Pancreas (tissue), 10 donors: ENCODE data around the gene HOXB1. TPM values are rescaled to one million over a fixed set of nuclear protein-coding genes. Genes with fewer than 3 reads are reported as not detected.

ENCODE experiments used
- ATAC-seq, 4 donors: fragments of 200-7000 bp; cut with Tn5 transposase; one replicate each; pipeline versions ENCODE4 v1.8.0 to v1.9.1; 2020; ENCODE audit warnings: mild to moderate bottlenecking in 4 of 4, moderate library complexity in 4 of 4
- DNase-seq, 6 donors: peaks; one replicate each; pipeline ENCODE4 v3.0.0-alpha.2; 2020
- FAIRE-seq: peaks from 2 replicates; lab custom pipeline; 2012; peaks lifted over from hg19 to GRCh38; lab: Jason Lieb, UNC
- H3K27ac ChIP-seq, 4 donors: fragments of 200-600 bp; sonication (generic); 1 replicate in 3 of 4; 2 replicates in 1 of 4; pipeline versions ENCODE4 v1.5.0 to v1.8.0; 2020
- H3K27me3 ChIP-seq, 4 donors: fragments of 200-600 bp; one replicate each; pipeline ENCODE4 v1.8.0; 2021
- H3K36me3 ChIP-seq, 3 donors: fragments of 200-600 bp; sonication (generic) in 1 of 3; one replicate each; pipeline versions ENCODE4 v1.5.0 to v1.8.0; 2020 to 2021
- H3K4me1 ChIP-seq, 3 donors: fragments of 200-600 bp; one replicate each; pipeline ENCODE4 v1.8.0; 2021
- H3K4me3 ChIP-seq, 4 donors: fragments of 200-600 bp; sonication (generic) in 2 of 4; one replicate each; pipeline versions ENCODE4 v1.5.0 to v1.8.0; 2020 to 2021
- H3K9me3 ChIP-seq, 4 donors: fragments of 200-600 bp; one replicate each; pipeline ENCODE4 v1.8.0; 2021
- CTCF ChIP-seq, 4 donors: fragments of 200-600 bp; sonication (generic) in 3 of 4; IDR thresholded peaks; one replicate each; pipeline versions ENCODE4 v1.5.0 to v1.8.0; 2021; ENCODE audit warnings: antibody characterized with exemption in 4 of 4
- WGBS, 2 donors: extraction: QIAGEN DNeasy Blood & Tissue Kit; methylation state at CpG; one replicate each; pipeline ENCODE4 v1.1.7; 2013; 5-methylcytosine and 5-hydroxymethylcytosine counted together
- intact Hi-C, 3 donors: fragments of 100-400 bp; cut with DNase I; formaldehyde crosslinking; loops; one replicate each; pipeline versions ENCODE4 v1.11.1 to v1.14.2; 2022
- polyA plus RNA-seq, 2 donors: library from polyadenylated mRNA; stranded (reverse); fragments of 200-250 nt; gene quantifications; one replicate each; pipeline ENCODE4 v1.2.3, GENCODE V29; 2013
- total RNA-seq, 6 donors: library from RNA; stranded (reverse); fragmentation: NEBNext Ultra II Directional in 4 of 6; extraction: Animal tissue kit (Norgen Biotek cat#: 25700) in 4 of 6; gene quantifications; one replicate each; pipeline versions ENCODE4 v1.2.1 to v1.2.4, GENCODE V29; 2021 to 2023
- donor health status: healthy with polysubstance abuse.
- donor health status: DM: no; HTN: no; CAD: no; lungs with moderate emphysema.
- donor health status: DM: no; HTN: no; CAD: no.
- donor health status: control.
- donor health status: control.
- donor health status: Bipolar disorder and iron deficiency.
- donor health status: DM: yes; HTN: yes; CAD: no.
- donor health status: DM: no; HTN: no; CAD: no.
- donor health status: DM: no; HTN: no; CAD: no.
- donor health status: DM: yes; HTN: yes; CAD: no.

HOXB1 gene
- total and polyA plus RNA-seq, 8 donors, result not detected

- Histone ChIP-seq H3K4me3 (no peak overlapping the region), H3K4me1 (no peaks in the 10 kb centered on the region), H3K27me3 (peaks cover 0 to 4% (median 0%) of the 10 kb centered on the region in 4 donors), H3K9me3 (no peaks in the 10 kb centered on the region), H3K27ac (no peak overlapping the region), H3K36me3 (no peaks in the 10 kb centered on the region)
- intact Hi-C loops, result no loop called here
- no peak for TF ChIP-seq CTCF (IDR thresholded peaks at IDR 0.05)
- 79 to 84% methylated on average over 2 of the region's 2 CpGs for WGBS, 2 donors
- no peak for DNase-seq
- FAIRE-seq, result no peak
- ATAC-seq, result no peak
These were observed 25.9 kb downstream of the HOXB1 start for GRCh38 chr17:48504953-48505352.

- no peak for TF ChIP-seq CTCF (IDR thresholded peaks at IDR 0.05)
- intact Hi-C loops, result no loop called here
- ATAC-seq (no peak), DNase-seq (no peak), FAIRE-seq (no peak)
- Histone ChIP-seq H3K36me3 (no peaks in the 10 kb centered on the region), H3K4me3 (no peak overlapping the region), H3K9me3 (no peaks in the 10 kb centered on the region), H3K27ac (no peak overlapping the region), H3K4me1 (no peaks in the 10 kb centered on the region), H3K27me3 (peaks cover 0 to 3% (median 0%) of the 10 kb centered on the region in 4 donors)
- WGBS, 2 donors, result 68 to 77% methylated on average over 5 of the region's 5 CpGs
These were observed 27.1 kb downstream of the HOXB1 start for GRCh38 chr17:48503747-48504146.

GRCh38 chr17:48502901-48503300 lies 27.9 kb downstream of the HOXB1 start:
- TF ChIP-seq CTCF (IDR thresholded peaks at IDR 0.05), result no peak
- no peak overlapping the region for H3K27ac ChIP-seq

GRCh38 chr17:48502312-48502711 lies 28.5 kb downstream of the HOXB1 start:
- intact Hi-C loops, result no loop called here
- Histone ChIP-seq H3K36me3 (no peaks in the 10 kb centered on the region), H3K9me3 (no peaks in the 10 kb centered on the region), H3K27me3 (peaks cover 0 to 5% (median 0%) of the 10 kb centered on the region in 4 donors), H3K27ac (no peak overlapping the region), H3K4me1 (no peaks in the 10 kb centered on the region), H3K4me3 (no peak overlapping the region)
- no peak for TF ChIP-seq CTCF (IDR thresholded peaks at IDR 0.05)
- 62 to 69% methylated on average over 2 of the region's 2 CpGs for WGBS, 2 donors
- DNase-seq, result no peak
- FAIRE-seq, result no peak
- no peak for ATAC-seq

More at GRCh38 chr17:48502901-48503300, 27.9 kb downstream of the HOXB1 start:
- WGBS, 2 donors, result 67 to 75% methylated on average over 4 of the region's 4 CpGs
- Histone ChIP-seq H3K36me3 (no peaks in the 10 kb centered on the region), H3K9me3 (no peaks in the 10 kb centered on the region), H3K4me1 (no peaks in the 10 kb centered on the region), H3K4me3 (no peak overlapping the region), H3K27me3 (peaks cover 0 to 3% (median 0%) of the 10 kb centered on the region in 4 donors)
- DNase-seq, result no peak
- no peak for FAIRE-seq
- intact Hi-C loops, result no loop called here
- ATAC-seq, result no peak

DNA sequence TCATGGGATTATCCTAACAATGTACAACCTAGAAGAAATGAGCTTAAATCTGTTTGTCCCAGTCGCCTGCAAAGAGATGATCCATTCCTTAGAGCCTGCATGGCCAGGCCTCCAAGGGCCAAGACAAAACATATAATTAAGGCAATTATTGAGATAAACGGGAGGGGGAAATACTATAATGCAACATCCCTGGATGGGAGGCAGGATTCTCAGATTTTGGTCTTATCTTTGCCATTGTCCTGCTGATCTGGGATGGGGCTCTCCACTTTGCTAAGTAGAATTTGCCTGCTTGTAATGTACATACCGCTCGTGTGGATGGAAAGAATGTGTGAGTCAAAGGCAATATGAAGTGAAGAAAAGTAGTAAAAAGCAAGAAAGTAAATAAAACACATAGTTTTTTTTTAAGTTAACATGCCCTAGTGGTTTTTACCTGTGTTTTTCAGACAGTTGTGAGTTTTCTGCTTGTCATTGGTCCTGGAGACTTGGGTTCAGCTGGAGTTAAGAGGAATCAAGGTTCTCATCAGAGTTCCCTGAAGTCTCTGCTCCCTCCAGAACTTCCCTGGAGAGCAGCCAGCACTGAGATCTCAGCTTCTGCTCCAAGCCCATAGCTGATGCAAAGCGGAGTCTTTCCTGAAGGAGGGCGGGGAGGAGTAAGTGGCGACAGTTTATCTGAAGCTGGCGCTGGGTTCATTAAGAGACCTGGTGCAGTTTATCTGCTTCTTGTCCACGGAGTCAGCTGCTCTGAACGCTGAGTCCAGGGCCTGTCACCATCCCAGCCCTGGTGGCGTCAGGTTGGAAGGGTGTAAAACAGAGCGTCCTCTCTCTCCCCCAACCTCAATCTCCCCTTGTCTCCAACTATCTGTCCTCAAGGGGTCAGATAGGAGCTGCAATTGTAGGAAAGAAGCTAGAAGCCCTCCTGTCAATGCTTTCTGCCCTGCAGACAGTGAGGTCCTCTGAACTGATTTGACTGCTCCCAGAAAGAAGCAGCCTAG lies 30.1 kb downstream of the HOXB1 start:
- ATAC-seq (no peak), FAIRE-seq (no peak), DNase-seq (no peak)
- TF ChIP-seq CTCF (IDR thresholded peaks at IDR 0.05), result no peak
- H3K27me3 ChIP-seq, result peaks cover 0 to 7% (median 0%) of the 10 kb centered on the region in 4 donors
- H3K36me3 ChIP-seq, result no peaks in the 10 kb centered on the region
- no peak overlapping the region for H3K27ac ChIP-seq
- H3K4me3 ChIP-seq, result no peak overlapping the region
- intact Hi-C loops, result no loop called here
- no peaks in the 10 kb centered on the region for H3K9me3 ChIP-seq
- no peaks in the 10 kb centered on the region for H3K4me1 ChIP-seq
- 61 to 66% methylated on average over 12 of the region's 12 CpGs for WGBS, 2 donors
